CD4-positive, alpha-beta T cell treated with Interleukin-10 for 1 hour (primary cell): Measurements from ENCODE around the gene CPSF3.
"Not testable (repeated sequence)": the region's sequence is repeated elsewhere in the genome, so short reads cannot be mapped to it uniquely, and the experiment has no call there.

ENCODE experiments used
- DNase-seq: peaks from one replicate; pipeline ENCODE4 v3.0.0-alpha.2; 2020

CPSF3 gene

GRCh38 chr2:9472511-9472910 is 49.1 kb downstream of the CPSF3 start:
- DNase-seq, result no peak

GRCh38 chr2:9473308-9473984 is 50.0 kb downstream of the CPSF3 start:
- DNase-seq, result peak; percentile 35

DNA sequence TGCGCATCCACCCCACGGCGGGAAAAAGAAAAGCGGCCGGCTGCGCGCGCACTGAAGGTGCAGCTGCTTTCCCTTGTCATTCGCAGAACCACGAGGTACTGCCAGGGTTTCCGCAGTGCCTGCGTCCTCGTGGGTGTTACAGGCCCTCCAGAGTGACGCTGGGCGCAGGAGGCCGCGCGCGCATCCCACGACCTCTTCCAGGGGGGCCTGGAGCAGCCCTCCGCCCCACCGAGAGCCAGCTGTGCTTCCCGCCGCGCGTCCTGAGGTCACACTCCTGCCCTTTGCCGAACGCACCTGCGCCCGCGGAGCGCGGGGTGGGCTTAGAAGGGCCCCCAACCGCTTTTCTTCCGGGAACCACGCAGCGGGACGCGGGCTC is 50.5 kb downstream of the CPSF3 start:
- DNase-seq, result peak; percentile 75

GRCh38 chr2:9474361-9475057 is 51.1 kb downstream of the CPSF3 start, which contains the start of gene IAH1:
Gene IAH1, plus strand, starts transcription at chr2:9474551. Its CDS starts 16 bp downstream, at chr2:9474567.
- DNase-seq, result peak; percentile 82

DNA sequence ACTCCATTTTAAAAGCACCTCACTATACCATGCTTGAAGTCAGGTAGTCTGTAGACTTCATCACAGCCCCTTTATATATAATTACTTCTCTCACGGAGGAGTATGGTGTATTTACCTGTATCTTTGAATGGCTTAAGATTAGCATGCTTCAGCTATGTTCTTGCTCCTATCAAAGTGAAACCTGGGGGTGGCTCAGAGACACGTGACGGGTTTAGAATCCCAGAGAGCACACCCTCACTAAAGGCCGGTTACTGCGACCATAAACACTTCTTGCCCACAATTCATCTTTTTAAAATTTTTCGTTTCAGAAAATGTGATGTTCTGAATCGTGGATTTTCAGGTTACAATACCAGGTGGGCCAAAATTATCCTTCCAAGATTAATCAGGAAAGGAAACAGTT is 54.5 kb downstream of the CPSF3 start:
- no peak for DNase-seq

DNA sequence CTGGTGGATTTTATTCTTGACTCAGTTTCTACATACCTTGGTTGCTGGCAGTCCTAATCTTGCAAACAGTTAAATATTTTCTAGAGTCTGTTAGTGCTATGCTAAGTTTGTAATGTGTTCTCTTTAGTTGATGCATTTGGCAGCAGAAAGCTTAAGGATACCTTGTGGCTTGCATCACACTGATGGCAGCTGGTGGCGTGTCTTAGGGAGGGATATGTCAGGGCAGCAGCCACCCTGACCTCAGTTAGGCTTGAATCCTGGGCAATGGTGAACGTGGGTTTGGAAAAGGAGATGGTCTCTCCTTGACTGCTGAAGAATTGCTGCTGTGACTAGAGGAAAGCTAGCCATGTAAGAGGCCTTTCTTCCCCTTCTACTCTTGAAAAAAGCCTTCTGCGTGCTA is 55.1 kb downstream of the CPSF3 start:
- DNase-seq, result no peak

GRCh38 chr2:9480157-9480556 is 56.7 kb downstream of the CPSF3 start:
- no peak for DNase-seq

- no peak for DNase-seq
These were observed 59.7 kb downstream of the CPSF3 start for GRCh38 chr2:9483107-9483506.

GRCh38 chr2:9484533-9484932 is 61.1 kb downstream of the CPSF3 start:
- DNase-seq, result no peak

- DNase-seq, result no peak
These were observed 65.4 kb downstream of the CPSF3 start for GRCh38 chr2:9488583-9489547.

DNA sequence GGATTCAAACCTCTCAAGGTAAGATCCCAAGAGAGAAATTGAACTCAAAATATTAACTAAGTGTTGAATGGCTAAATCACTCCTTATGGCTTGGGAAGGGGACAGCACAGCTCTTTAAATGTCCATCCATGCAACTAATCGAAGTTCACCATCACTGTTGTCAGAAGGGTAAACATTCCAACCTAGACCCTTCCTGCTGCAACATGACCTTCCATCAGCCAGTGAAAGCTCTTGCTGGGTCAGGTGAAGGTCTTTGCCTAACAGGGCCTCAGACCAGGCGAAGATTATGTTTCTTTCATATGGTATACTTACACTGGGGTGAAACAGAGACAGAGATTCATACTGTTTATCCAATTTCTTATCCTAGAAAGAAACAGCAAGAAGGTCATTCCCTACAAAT is 67.3 kb downstream of the CPSF3 start:
- DNase-seq, result no peak

GRCh38 chr2:9492927-9493326 is 69.5 kb downstream of the CPSF3 start:
- DNase-seq, result no peak

DNA sequence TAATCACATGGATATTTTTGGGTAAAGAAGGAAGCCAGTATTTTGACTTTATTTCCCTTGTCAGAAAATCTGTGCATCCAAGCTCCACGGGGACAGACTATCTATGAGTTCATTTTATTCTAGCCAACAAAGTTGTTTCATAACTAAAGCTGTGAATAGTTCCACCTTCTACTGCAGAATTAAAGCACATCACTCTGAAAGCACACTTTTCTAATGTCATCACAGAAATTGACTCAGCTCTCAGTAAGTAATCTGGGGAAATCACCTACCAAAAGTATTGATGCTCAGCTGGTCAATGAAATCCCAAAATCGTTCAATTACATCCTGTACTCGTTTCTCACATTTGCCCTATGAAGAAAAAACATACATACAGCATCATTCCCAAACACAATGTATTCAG is 70.0 kb downstream of the CPSF3 start:
- no peak for DNase-seq

GRCh38 chr2:9494081-9494480 is 70.6 kb downstream of the CPSF3 start:
- DNase-seq, result no peak

DNA sequence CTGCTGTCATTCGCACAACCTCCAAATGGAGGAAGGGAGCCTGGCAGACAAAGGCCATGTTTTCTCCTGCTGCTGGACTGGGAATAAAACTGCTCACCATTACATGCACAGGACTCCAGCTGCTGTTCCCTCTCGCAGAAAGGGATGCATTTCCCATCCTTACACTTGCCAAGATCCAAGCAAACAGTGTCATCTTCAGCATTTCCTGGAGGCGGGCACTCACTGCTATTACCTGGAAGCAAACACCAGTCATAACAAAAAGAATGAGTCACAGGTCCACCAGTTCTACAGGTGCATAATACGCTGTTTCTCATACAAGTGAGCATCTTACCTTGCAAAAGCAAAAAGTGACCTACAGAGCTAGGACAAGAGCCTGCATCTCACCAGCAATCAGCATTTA is 73.6 kb downstream of the CPSF3 start:
- no peak for DNase-seq

GRCh38 chr2:9498210-9498609 is 74.8 kb downstream of the CPSF3 start:
- DNase-seq, result no peak

DNA sequence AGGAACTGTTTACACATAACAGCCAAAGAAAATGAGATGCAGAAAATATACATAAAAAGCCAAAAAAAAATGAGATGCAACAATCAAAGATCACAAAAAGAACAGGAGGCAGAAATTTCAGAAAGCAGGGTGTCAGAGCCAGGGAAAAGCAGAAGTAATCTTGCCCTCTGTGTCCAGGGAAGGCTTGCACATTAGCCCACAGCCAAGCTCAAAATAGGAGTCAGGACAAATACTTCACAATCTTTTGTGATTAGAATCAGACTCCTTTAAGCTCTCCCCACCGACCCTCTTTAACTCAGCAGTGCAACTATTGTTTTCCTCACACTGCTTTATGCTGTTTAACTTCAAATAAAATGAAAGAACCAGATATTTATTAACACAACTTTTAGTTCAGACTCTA is 85.5 kb downstream of the CPSF3 start:
- no peak for DNase-seq

DNA sequence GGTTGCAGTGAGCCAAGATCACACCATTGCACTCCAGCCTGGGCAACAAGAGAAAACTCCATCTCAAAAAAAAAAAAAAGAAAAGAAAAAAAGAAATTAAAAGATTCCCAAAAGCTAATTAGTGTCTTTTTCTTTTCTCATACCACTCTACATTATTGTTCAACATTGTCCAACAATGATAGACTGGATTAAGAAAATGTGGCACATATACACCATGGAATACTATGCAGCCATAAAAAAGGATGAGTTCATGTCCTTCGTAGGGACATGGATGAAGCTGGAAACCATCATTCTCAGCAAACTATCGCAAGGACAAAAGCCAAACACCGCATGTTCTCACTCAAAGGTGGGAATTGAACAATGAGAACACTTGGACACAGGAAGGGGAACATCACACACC is 90.5 kb downstream of the CPSF3 start:
- DNase-seq, result not testable (repeated sequence)

DNA sequence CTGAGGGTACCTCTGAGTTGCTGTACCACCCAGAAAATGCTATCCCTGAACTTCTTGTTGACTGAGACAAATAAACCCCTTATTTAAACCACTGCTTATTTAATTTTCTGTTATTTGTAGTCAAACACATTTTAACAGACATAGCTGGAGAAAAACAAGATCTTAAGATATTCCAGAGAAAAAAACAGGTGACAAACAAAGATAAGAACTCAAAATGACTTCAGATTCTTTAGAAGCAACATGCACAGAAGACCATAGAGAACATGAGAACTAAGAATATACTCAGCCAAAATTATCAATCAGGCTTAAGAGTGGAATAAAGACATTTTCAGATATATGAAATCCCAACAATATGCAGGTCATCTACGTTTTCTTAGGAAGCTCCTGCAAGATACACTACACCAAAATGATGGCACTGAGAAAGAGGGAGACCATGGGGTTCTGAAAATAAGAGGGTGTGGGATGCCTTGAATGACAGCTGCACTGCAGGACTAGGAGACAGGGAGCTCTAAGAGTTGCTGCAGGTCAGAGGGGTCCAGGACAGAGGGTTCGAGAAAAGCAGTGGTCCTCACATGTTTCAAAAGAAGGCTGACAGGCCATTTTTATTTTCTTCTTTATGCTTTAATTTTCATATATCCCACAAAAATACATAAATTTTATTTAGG is 93.8 kb downstream of the CPSF3 start:
- no peak for DNase-seq

DNA sequence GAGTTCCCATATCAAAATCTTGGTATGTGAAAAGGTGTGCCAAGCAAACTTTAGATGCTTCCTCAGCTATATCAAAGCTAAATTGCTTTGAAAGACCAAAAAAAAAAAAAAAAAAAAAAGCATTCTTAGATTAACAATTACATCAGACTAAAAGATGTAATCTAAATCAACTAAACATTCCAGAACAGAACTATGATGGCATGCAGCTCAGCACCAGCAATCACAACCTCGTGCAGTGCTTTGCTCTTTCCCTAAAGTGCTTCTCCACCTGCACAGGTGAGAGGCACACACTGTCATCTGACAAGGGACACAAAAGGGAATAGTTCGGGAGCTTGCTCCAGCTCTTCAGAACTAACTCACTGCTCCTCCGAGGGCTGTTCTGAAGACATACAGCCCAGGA is 94.7 kb downstream of the CPSF3 start:
- no peak for DNase-seq

- no peak for DNase-seq
These were observed 95.3 kb downstream of the CPSF3 start for GRCh38 chr2:9518780-9519179.

- DNase-seq, result no peak
These were observed 95.8 kb downstream of the CPSF3 start for GRCh38 chr2:9519250-9519649.
